H9 (cell line): ENCODE data around the gene ANKRD44. TPM values are rescaled to one million over a fixed set of nuclear protein-coding genes. Genes with fewer than 3 reads are reported as not detected.

ENCODE experiments used
- DNase-seq: peaks from one replicate; pipeline ENCODE4 v3.0.0-alpha.2; 2017
- H2AFZ ChIP-seq: one replicate; pipeline ENCODE4 v1.6.1; 2013; ENCODE audit warnings: mild to moderate bottlenecking, low read length, control low read depth, moderate library complexity
- H2AK5ac ChIP-seq: 2 replicates; pipeline ENCODE4 v1.6.1; 2013; ENCODE audit warnings: low read length, control low read depth, mixed read lengths; ENCODE audit not compliant: insufficient read length
- H2BK120ac ChIP-seq: one replicate; pipeline ENCODE4 v1.6.1; 2013; ENCODE audit warnings: low read depth, mild to moderate bottlenecking, low read length, control low read depth, inconsistent platforms; ENCODE audit not compliant: poor library complexity, severe bottlenecking
- H2BK12ac ChIP-seq: 2 replicates; pipeline ENCODE4 v1.6.1; 2013; ENCODE audit warnings: low read length, control low read depth, mixed read lengths, low read depth; ENCODE audit not compliant: insufficient read length
- H2BK15ac ChIP-seq: 2 replicates; pipeline ENCODE4 v1.6.1; 2013; ENCODE audit warnings: low read depth, low read length, control low read depth
- H2BK20ac ChIP-seq: one replicate; pipeline ENCODE4 v1.6.1; 2013; ENCODE audit warnings: low read depth, mild to moderate bottlenecking, low read length, control low read depth, inconsistent platforms; ENCODE audit not compliant: poor library complexity, severe bottlenecking
- H2BK5ac ChIP-seq: 2 replicates; pipeline ENCODE4 v1.6.1; 2013; ENCODE audit warnings: low read length, control low read depth, mixed read lengths; ENCODE audit not compliant: insufficient read length
- H3K14ac ChIP-seq: 2 replicates; pipeline ENCODE4 v1.6.1; 2013; ENCODE audit warnings: low read length, control low read depth; ENCODE audit not compliant: insufficient read depth
- H3K18ac ChIP-seq: 2 replicates; pipeline ENCODE4 v1.6.1; 2013; ENCODE audit warnings: low read depth, mild to moderate bottlenecking, mixed read lengths, low read length, control low read depth; ENCODE audit not compliant: insufficient read length
- H3K23ac ChIP-seq: 2 replicates; pipeline ENCODE4 v1.6.1; 2013; ENCODE audit warnings: low read length, control low read depth, mixed read lengths, low read depth; ENCODE audit not compliant: insufficient read length
- H3K23me2 ChIP-seq: 2 replicates; pipeline ENCODE4 v1.6.1; 2013; ENCODE audit warnings: low read depth, mild to moderate bottlenecking, mixed read lengths, low read length, control low read depth; ENCODE audit not compliant: insufficient read length, poor library complexity, severe bottlenecking
- H3K27ac ChIP-seq: 2 replicates; pipeline ENCODE4 v1.5.1; 2013; ENCODE audit warnings: low read length, control low read depth, mixed read lengths, low read depth; ENCODE audit not compliant: insufficient read length
- H3K27me3 ChIP-seq: 2 replicates; pipeline ENCODE4 v1.6.1; 2013; ENCODE audit warnings: low read length, control low read depth, inconsistent platforms; ENCODE audit not compliant: insufficient read depth
- H3K4ac ChIP-seq: 2 replicates; pipeline ENCODE4 v1.6.1; 2013; ENCODE audit warnings: low read depth, mild to moderate bottlenecking, control low read depth, inconsistent platforms, low read length, moderate library complexity
- H3K4me1 ChIP-seq: 2 replicates; pipeline ENCODE4 v1.6.1; 2013; ENCODE audit warnings: low read length, control low read depth, inconsistent platforms; ENCODE audit not compliant: insufficient read depth
- H3K4me2 ChIP-seq: 2 replicates; pipeline ENCODE4 v1.6.1; 2013; ENCODE audit warnings: low read length, control low read depth, mixed read lengths; ENCODE audit not compliant: insufficient read length, insufficient read depth
- H3K56ac ChIP-seq: 2 replicates; pipeline ENCODE4 v1.6.1; 2013; ENCODE audit warnings: low read depth, mild to moderate bottlenecking, mixed read lengths, low read length, control low read depth; ENCODE audit not compliant: insufficient read length
- H3K79me1 ChIP-seq: 2 replicates; pipeline ENCODE4 v1.6.1; 2013; ENCODE audit warnings: low read depth, mild to moderate bottlenecking, moderate library complexity, low read length, control low read depth, inconsistent platforms; ENCODE audit not compliant: insufficient read depth, poor library complexity, severe bottlenecking
- H3K79me2 ChIP-seq: 2 replicates; pipeline ENCODE4 v1.6.1; 2013; ENCODE audit warnings: low read length, control low read depth, inconsistent platforms; ENCODE audit not compliant: insufficient read depth
- H3K9ac ChIP-seq: 2 replicates; pipeline ENCODE4 v1.6.1; 2013; ENCODE audit warnings: low read length, control low read depth, mixed read lengths; ENCODE audit not compliant: insufficient read length; ENCODE audit errors: extremely low read depth
- H3K9me3 ChIP-seq: one replicate; pipeline ENCODE4 v1.6.1; 2013; ENCODE audit warnings: low read depth, low read length, inconsistent platforms; ENCODE audit not compliant: control insufficient read depth
- H3T11ph ChIP-seq: one replicate; pipeline ENCODE4 v1.6.1; 2013; ENCODE audit warnings: mild to moderate bottlenecking, low read length, control low read depth, inconsistent platforms
- H4K20me1 ChIP-seq: one replicate; pipeline ENCODE4 v1.6.1; 2013; ENCODE audit not compliant: control insufficient read depth, insufficient read length, insufficient read depth
- H4K5ac ChIP-seq: 2 replicates; pipeline ENCODE4 v1.6.1; 2013; ENCODE audit warnings: low read depth, mild to moderate bottlenecking, mixed read lengths, low read length, control low read depth; ENCODE audit not compliant: insufficient read length
- H4K8ac ChIP-seq: replicated peaks from 2 replicates; pipeline ENCODE4 v1.6.1; 2013; ENCODE audit warnings: low read length, control low read depth, mixed read lengths, low read depth; ENCODE audit not compliant: insufficient read length
- H4K91ac ChIP-seq: 2 replicates; pipeline ENCODE4 v1.6.1; 2013; ENCODE audit warnings: low read depth, mild to moderate bottlenecking, moderate library complexity, mixed read lengths, low read length, control low read depth; ENCODE audit not compliant: insufficient read length
- H3K27ac Mint-ChIP-seq, 3 experiments: 2 replicates in 2 of 3; 3 replicates in 1 of 3; pipeline ENCODE4 v1.8.0; 2020 to 2021; ENCODE audit warnings: mixed read lengths in 3 of 3, mild to moderate bottlenecking in 1 of 3, moderate library complexity in 1 of 3
- H3K27me3 Mint-ChIP-seq: 2 replicates; pipeline ENCODE4 v1.8.0; 2021; ENCODE audit warnings: low read depth, mild to moderate bottlenecking, moderate library complexity, mixed read lengths
- H3K36me3 Mint-ChIP-seq, 3 experiments: 2 replicates in 2 of 3; 3 replicates in 1 of 3; pipeline ENCODE4 v1.8.0; 2020 to 2021; ENCODE audit warnings: low read depth in 3 of 3, mixed read lengths in 3 of 3; ENCODE audit not compliant: insufficient read depth in 1 of 3
- H3K4me1 Mint-ChIP-seq, 2 experiments: 2 replicates each; pipeline ENCODE4 v1.8.0; 2020; ENCODE audit warnings: mixed read lengths in 2 of 2
- H3K4me3 Mint-ChIP-seq, 2 experiments: 2 replicates in 1 of 2; 3 replicates in 1 of 2; pipeline ENCODE4 v1.8.0; 2020 to 2021; ENCODE audit warnings: mild to moderate bottlenecking in 2 of 2, mixed read lengths in 2 of 2, moderate library complexity in 1 of 2
- H3K9me3 Mint-ChIP-seq, 2 experiments: 2 replicates in 1 of 2; 3 replicates in 1 of 2; pipeline ENCODE4 v1.8.0; 2020; ENCODE audit warnings: mild to moderate bottlenecking in 2 of 2, mixed read lengths in 2 of 2, moderate library complexity in 1 of 2
- WGBS: extraction: QIAGEN DNeasy Blood & Tissue Kit; methylation state at CpG from one replicate; pipeline ENCODE4 v1.1.7; 2013; ENCODE audit warnings: missing lambda C conversion rate, low lambda C conversion rate, mixed read lengths; ENCODE audit not compliant: insufficient read length; ENCODE audit errors: extremely low coverage; 5-methylcytosine and 5-hydroxymethylcytosine counted together
- total RNA-seq: library from RNA; stranded (reverse); gene quantifications from 2 replicates; pipeline ENCODE4 v1.2.1, GENCODE V29; 2021
- TF ChIP-seq, protein P1 (sequence below): fragments of 200-600 bp; sonication (generic); conservative IDR thresholded peaks from 3 replicates; pipeline ENCODE4 v1.8.0; 2021; ENCODE audit warnings: antibody characterized with exemption, mild to moderate bottlenecking

ANKRD44 gene
- total RNA-seq, 1 experiment from 2014 or later: 1.9 TPM

GRCh38 chr2:197054437-197054836, 256.1 kb downstream of the ANKRD44 start:
- Histone ChIP-seq H2BK12ac (no peak overlapping the region), H3K79me1 (no peaks in the 10 kb centered on the region), H4K20me1 (no peaks in the 10 kb centered on the region), H3K23me2 (no peaks in the 10 kb centered on the region), H3K4me2 (no peak overlapping the region), H3K4me1 (no peaks in the 10 kb centered on the region), H2BK120ac (no peak overlapping the region), H3K14ac (no peak overlapping the region), H3K79me2 (no peaks in the 10 kb centered on the region), H2BK15ac (no peak overlapping the region), H2BK20ac (no peak overlapping the region), H3K23ac (no peak overlapping the region), H3K27me3 (no peaks in the 10 kb centered on the region), H2BK5ac (no peak overlapping the region), H3K9ac (no peak overlapping the region), H4K91ac (no peak overlapping the region), H2AK5ac (no peak overlapping the region), H4K5ac (no peak overlapping the region), H4K8ac (no peak overlapping the region), H3K4ac (no peak overlapping the region), H3K56ac (no peak overlapping the region), H3K9me3 (no peaks in the 10 kb centered on the region), H3K18ac (no peak overlapping the region), H2AFZ (no peak overlapping the region), H3K27ac (no peak overlapping the region), H3T11ph (no peak overlapping the region)
- DNase-seq: no peak
- Mint-ChIP-seq H3K9me3 (peaks cover 12 to 17% of the 10 kb centered on the region in 2 experiments; a peak in 4 of 5 replicates), H3K27ac (no peak overlapping the region), H3K36me3 (peaks cover 0 to 3% (median 0%) of the 10 kb centered on the region in 3 experiments; a peak in 1 of 7 replicates), H3K4me3 (no peak overlapping the region), H3K27me3 (peaks cover 2% of the 10 kb centered on the region), H3K4me1 (no peaks in the 10 kb centered on the region)
- TF ChIP-seq, protein P1, sequence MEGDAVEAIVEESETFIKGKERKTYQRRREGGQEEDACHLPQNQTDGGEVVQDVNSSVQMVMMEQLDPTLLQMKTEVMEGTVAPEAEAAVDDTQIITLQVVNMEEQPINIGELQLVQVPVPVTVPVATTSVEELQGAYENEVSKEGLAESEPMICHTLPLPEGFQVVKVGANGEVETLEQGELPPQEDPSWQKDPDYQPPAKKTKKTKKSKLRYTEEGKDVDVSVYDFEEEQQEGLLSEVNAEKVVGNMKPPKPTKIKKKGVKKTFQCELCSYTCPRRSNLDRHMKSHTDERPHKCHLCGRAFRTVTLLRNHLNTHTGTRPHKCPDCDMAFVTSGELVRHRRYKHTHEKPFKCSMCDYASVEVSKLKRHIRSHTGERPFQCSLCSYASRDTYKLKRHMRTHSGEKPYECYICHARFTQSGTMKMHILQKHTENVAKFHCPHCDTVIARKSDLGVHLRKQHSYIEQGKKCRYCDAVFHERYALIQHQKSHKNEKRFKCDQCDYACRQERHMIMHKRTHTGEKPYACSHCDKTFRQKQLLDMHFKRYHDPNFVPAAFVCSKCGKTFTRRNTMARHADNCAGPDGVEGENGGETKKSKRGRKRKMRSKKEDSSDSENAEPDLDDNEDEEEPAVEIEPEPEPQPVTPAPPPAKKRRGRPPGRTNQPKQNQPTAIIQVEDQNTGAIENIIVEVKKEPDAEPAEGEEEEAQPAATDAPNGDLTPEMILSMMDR: no peak
- WGBS: no CpG with 5 or more reads among the region's 1 CpG
